DMS 273 (cell line): Measurements from ENCODE around the gene PIGP.
"Not testable (repeated sequence)": the region's sequence is repeated elsewhere in the genome, so short reads cannot be mapped to it uniquely, and the experiment has no call there.

Experiments used
- DNase-seq: peaks from one replicate; lab custom pipeline; 2025; ENCODE audit not compliant: unreplicated experiment; lab: John Stamatoyannopoulos, UW

The PIGP gene

GRCh38 chr21:37072988-37073416, at the start of gene PIGP, which contains the start of gene TTC3:
Gene PIGP (minus strand): TSS chr21:37073071. CDS start chr21:37072515, 556 bp downstream.
Gene TTC3 (plus strand): TSS chr21:37073254. CDS start chr21:37087258, 14,004 bp downstream.
- DNase-seq = peak; percentile 98

- DNase-seq = no peak
Observed at GRCh38 chr21:37119421-37120218, 46.7 kb upstream of the PIGP start.

- no peak for DNase-seq
Observed at GRCh38 chr21:37118187-37118826, 45.4 kb upstream of the PIGP start.

GRCh38 chr21:37117204-37117603, 44.3 kb upstream of the PIGP start:
- no peak for DNase-seq

GRCh38 chr21:37116459-37116858, 43.6 kb upstream of the PIGP start:
- DNase-seq = not testable (repeated sequence)

GRCh38 chr21:37114301-37114700, 41.4 kb upstream of the PIGP start:
- not testable (repeated sequence) for DNase-seq

GRCh38 chr21:37111029-37111428, 38.2 kb upstream of the PIGP start:
- not testable (repeated sequence) for DNase-seq

- DNase-seq = no peak
Observed at GRCh38 chr21:37106998-37107397, 34.1 kb upstream of the PIGP start.

- DNase-seq = not testable (repeated sequence)
Observed at GRCh38 chr21:37102746-37103145, 29.9 kb upstream of the PIGP start.

- DNase-seq = no peak
Observed at GRCh38 chr21:37101384-37101783, 28.5 kb upstream of the PIGP start.

GRCh38 chr21:37100316-37100715, 27.4 kb upstream of the PIGP start:
- DNase-seq = no peak

- DNase-seq = peak; percentile 64
Observed at GRCh38 chr21:37098751-37099150, 25.9 kb upstream of the PIGP start.

- DNase-seq = no peak
Observed at GRCh38 chr21:37095821-37096220, 22.9 kb upstream of the PIGP start.

- no peak for DNase-seq
Observed at GRCh38 chr21:37093977-37094376, 21.1 kb upstream of the PIGP start.

- no peak for DNase-seq
Observed at GRCh38 chr21:37088186-37088735, 15.4 kb upstream of the PIGP start.

GRCh38 chr21:37087188-37087587, 14.3 kb upstream of the PIGP start:
- peak; percentile 40 for DNase-seq

GRCh38 chr21:37085726-37086125, 12.9 kb upstream of the PIGP start:
- DNase-seq = no peak

- DNase-seq = no peak
Observed at GRCh38 chr21:37082856-37083528, 10.1 kb upstream of the PIGP start.

GRCh38 chr21:37082375-37082774, 9.5 kb upstream of the PIGP start:
- peak; percentile 20 for DNase-seq

- no peak for DNase-seq
Observed at GRCh38 chr21:37079211-37079824, 6.4 kb upstream of the PIGP start.

- no peak for DNase-seq
Observed at GRCh38 chr21:37077403-37077802, 4.5 kb upstream of the PIGP start.
